Panc1 (cell line): Measurements from ENCODE around the gene ZNF175. TPM values are rescaled to one million over a fixed set of nuclear protein-coding genes. Genes with fewer than 3 reads are reported as not detected.

Experiments
- ATAC-seq: fragments of 200-7000 bp; cut with Tn5 transposase; 2 replicates; pipeline ENCODE4 v1.9.1; 2020; ENCODE audit warnings: mild to moderate bottlenecking, moderate library complexity
- BruUV-seq: library from RNA; stranded (reverse); fragments of 400-500 nt; replicated peaks from 2 replicates; lab custom pipeline; 2021; lab: Mats Ljungman, UMichigan
- CTCF ChIA-PET: fragments of 300-600 bp; sonication (Branson Sonifier 250); formaldehyde crosslinking; loops from one replicate; lab custom pipeline; 2022; ENCODE audit warnings: antibody characterized with exemption; lab: Charles Lee
- POLR2A ChIA-PET: fragments of 300-600 bp; sonication (Branson Sonifier 250); formaldehyde crosslinking; loops from one replicate; lab custom pipeline; 2022; ENCODE audit warnings: antibody characterized with exemption; lab: Charles Lee
- DNase-seq: peaks from one replicate; pipeline ENCODE4 v3.0.0-alpha.2; 2010; ENCODE audit warnings: low read depth, low spot score
- H3K27ac ChIP-seq: 2 replicates; pipeline ENCODE4 v1.5.1; 2011; ENCODE audit warnings: mild to moderate bottlenecking, low read length, inconsistent platforms
- H3K27me3 ChIP-seq: fragments of 200-500 bp; sonication (Bioruptor generic); 2 replicates; pipeline ENCODE4 v1.6.0; 2014; ENCODE audit warnings: low read length, inconsistent platforms; ENCODE audit not compliant: control insufficient read depth, insufficient read depth
- H3K36me3 ChIP-seq: fragments of 200-500 bp; sonication (Bioruptor generic); 2 replicates; pipeline ENCODE4 v1.5.1; 2014; ENCODE audit warnings: inconsistent platforms, mild to moderate bottlenecking, low read length, moderate library complexity; ENCODE audit not compliant: control insufficient read depth, insufficient read depth
- H3K4me1 ChIP-seq: 2 replicates; pipeline ENCODE4 v1.5.1; 2011; ENCODE audit warnings: inconsistent platforms, mild to moderate bottlenecking, low read length, moderate library complexity; ENCODE audit not compliant: control insufficient read depth, insufficient read depth
- H3K4me3 ChIP-seq, 2 experiments: 2 replicates each; pipeline ENCODE4 v1.5.1; 2011 to 2012; ENCODE audit warnings: low read depth in 2 of 2, low read length in 2 of 2, mild to moderate bottlenecking in 2 of 2, inconsistent platforms in 1 of 2, moderate library complexity in 1 of 2
- H3K9me3 ChIP-seq: fragments of 200-500 bp; sonication (Bioruptor generic); 2 replicates; pipeline ENCODE4 v1.5.1; 2014; ENCODE audit warnings: low read depth, mild to moderate bottlenecking, inconsistent platforms, low read length, moderate library complexity; ENCODE audit not compliant: control insufficient read depth, insufficient read depth
- CTCF ChIP-seq: fragments of 450-650 bp; IDR thresholded peaks from 2 replicates; pipeline ENCODE4 v1.5.1; 2017; ENCODE audit warnings: mild to moderate bottlenecking
- POLR2AphosphoS5 ChIP-seq: IDR thresholded peaks from 2 replicates; pipeline ENCODE4 v1.6.1; 2012; ENCODE audit warnings: mild to moderate bottlenecking, low read depth, low read length, moderate library complexity
- REST ChIP-seq, 2 experiments: IDR thresholded peaks; 2 replicates each; pipeline ENCODE4 v1.6.1; 2011 to 2012; ENCODE audit warnings: low read depth in 2 of 2, control low read depth in 1 of 2, low read length in 1 of 2, mild to moderate bottlenecking in 1 of 2, moderate library complexity in 1 of 2; ENCODE audit not compliant: insufficient read depth in 1 of 2
- SIN3A ChIP-seq: IDR thresholded peaks from 2 replicates; pipeline ENCODE4 v1.6.1; 2012; ENCODE audit warnings: low read depth, mild to moderate bottlenecking, low read length, moderate library complexity, borderline replicate concordance; ENCODE audit not compliant: insufficient read depth
- TCF7L2 ChIP-seq: IDR thresholded peaks from 2 replicates; pipeline ENCODE4 v1.6.1; 2011; ENCODE audit warnings: mild to moderate bottlenecking, low read depth, low read length, inconsistent platforms
- in situ Hi-C: cut with HindIII; loops from 2 replicates; pipeline ENCODE4 v1.10.0; 2016; ENCODE audit warnings: low sequenced_read_pairs, low pct_unique_long_range_greater_than_20kb
- intact Hi-C: fragments of 100-400 bp; cut with micrococcal nuclease; formaldehyde crosslinking; loops from one replicate; pipeline ENCODE4 v1.10.0; 2022; ENCODE audit not compliant: unreplicated experiment
- total RNA-seq: library from RNA; stranded (reverse); gene quantifications from one replicate; pipeline ENCODE4 v1.2.1, GENCODE V29; 2021; ENCODE audit not compliant: unreplicated experiment

ZNF175 gene
- total RNA-seq, 1 experiment from 2014 or later: 7.3 TPM

- DNase-seq: no peak
- no peak overlapping the region for H3K27ac ChIP-seq
- intact Hi-C loops (no loop called here), in situ Hi-C loops (no loop called here)
- ATAC-seq: no peak
- no peaks in the 10 kb centered on the region for H3K36me3 ChIP-seq
- no peaks in the 10 kb centered on the region for H3K4me1 ChIP-seq
- ChIA-PET CTCF (no interaction called here), POLR2A (no interaction called here)
- H3K9me3 ChIP-seq: no peaks in the 10 kb centered on the region
- TF ChIP-seq SIN3A (no peak), TCF7L2 (no peak)
- BruUV-seq: no TSS peak
- H3K4me3 ChIP-seq: no peak overlapping the region
- no peaks in the 10 kb centered on the region; the same call in 1 of the 2 replicates for H3K27me3 ChIP-seq
Measured at GRCh38 chr19:51621178-51621577, 50.1 kb downstream of the ZNF175 start.

DNA sequence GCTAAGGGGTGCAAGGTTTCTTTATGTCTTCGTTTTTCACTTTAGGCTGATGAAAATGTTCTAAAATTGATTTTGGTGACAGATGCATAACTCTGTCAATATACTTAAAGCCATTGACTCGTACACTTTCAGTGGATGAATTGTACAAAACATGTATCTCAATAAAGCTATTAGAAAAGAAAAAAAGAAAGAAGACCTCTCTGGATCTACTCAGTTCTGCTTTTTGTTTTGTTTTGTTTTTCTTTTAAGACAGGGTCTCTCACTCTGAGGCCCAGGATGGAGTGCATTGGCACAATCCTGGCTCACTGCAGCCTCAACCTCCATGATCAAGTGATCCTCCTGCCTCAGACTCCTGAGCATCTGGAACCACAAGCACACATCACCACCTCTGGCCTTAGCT, 55.6 kb downstream of the ZNF175 start:
- no peak for TF ChIP-seq POLR2AphosphoS5
- no peak for TF ChIP-seq SIN3A
- DNase-seq (no peak), ATAC-seq (no peak)
- Histone ChIP-seq H3K27ac (no peak overlapping the region), H3K27me3 (peaks cover 2% of the 10 kb centered on the region; the same call in 1 of the 2 replicates), H3K4me3 (no peak overlapping the region), H3K36me3 (no peaks in the 10 kb centered on the region), H3K9me3 (no peaks in the 10 kb centered on the region), H3K4me1 (no peaks in the 10 kb centered on the region)
- BruUV-seq: no TSS peak
- POLR2A ChIA-PET: no interaction called here
- in situ Hi-C loops (no loop called here), intact Hi-C loops (no loop called here)
- CTCF ChIA-PET: no interaction called here

DNA sequence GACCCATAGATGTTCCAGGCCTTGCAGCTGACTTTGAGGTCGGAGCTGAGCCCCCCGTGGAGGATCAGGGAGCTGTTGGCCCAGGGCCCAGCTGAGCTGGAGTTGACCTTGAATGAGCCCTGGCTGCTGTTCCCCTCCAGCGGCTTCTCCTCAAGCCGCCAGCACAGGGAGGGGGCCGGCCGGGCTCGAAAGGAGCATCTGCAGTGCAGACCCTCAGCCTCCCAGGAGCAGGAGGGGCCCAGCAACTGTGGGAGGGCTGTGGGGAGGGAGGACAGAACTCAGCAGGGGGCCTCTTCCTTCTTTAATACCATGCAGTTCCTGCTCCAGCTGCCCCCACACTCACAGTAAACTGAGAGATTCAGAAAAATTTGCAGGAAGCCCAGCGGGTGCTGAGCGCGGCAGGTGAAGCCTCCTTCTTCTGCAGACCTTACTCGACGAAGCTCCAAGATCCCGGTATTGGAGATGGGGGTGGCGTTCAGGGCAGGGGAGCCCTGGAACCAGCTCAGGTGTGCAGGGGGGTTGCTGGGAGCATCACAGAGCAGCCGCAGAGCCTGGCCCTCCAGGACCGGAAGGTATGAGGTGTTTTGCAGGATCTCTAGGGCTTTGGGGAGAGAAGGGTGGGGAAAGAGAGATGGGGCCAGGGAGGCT, 56.5 kb downstream of the ZNF175 start:
- no TSS peak for BruUV-seq
- no peak for DNase-seq
- ATAC-seq: no peak
- Histone ChIP-seq H3K36me3 (no peaks in the 10 kb centered on the region), H3K27me3 (peaks cover 2% of the 10 kb centered on the region; the same call in 1 of the 2 replicates), H3K4me1 (no peaks in the 10 kb centered on the region), H3K4me3 (no peak overlapping the region), H3K9me3 (no peaks in the 10 kb centered on the region), H3K27ac (no peak overlapping the region)
- in situ Hi-C loops: no loop called here
- intact Hi-C loops: no loop called here
- POLR2A ChIA-PET: no interaction called here
- CTCF ChIA-PET: no interaction called here
- TF ChIP-seq REST (IDR thresholded peaks at IDR 0.05; ENCODE audit: insufficient read depth in 1 of 2, low read depth in 2 of 2, low read length in 1 of 2) (no peak), CTCF (no peak), SIN3A (no peak), POLR2AphosphoS5 (no peak), TCF7L2 (no peak)
